Parathyroid adenoma (tissue), 2 donors: ENCODE results near the gene NFYC.

Source experiments
- H2AFZ ChIP-seq: fragments of 300-600 bp; sonication (generic); one replicate; pipeline ENCODE4 v1.7.0; 2017; ENCODE audit warnings: antibody characterized with exemption, mild to moderate bottlenecking
- H3K27ac ChIP-seq: fragments of 300-600 bp; sonication (generic); one replicate; pipeline ENCODE4 v1.7.0; 2017
- H3K27me3 ChIP-seq: fragments of 300-600 bp; sonication (generic); one replicate; pipeline ENCODE4 v1.7.0; 2017; ENCODE audit warnings: low read length; ENCODE audit not compliant: control insufficient read depth, insufficient read depth
- H3K36me3 ChIP-seq: fragments of 300-600 bp; sonication (generic); one replicate; pipeline ENCODE4 v1.7.0; 2017; ENCODE audit warnings: low read length; ENCODE audit not compliant: control insufficient read depth, insufficient read depth
- H3K4me1 ChIP-seq: fragments of 300-600 bp; sonication (generic); one replicate; pipeline ENCODE4 v1.7.0; 2017; ENCODE audit warnings: control low read depth
- H3K4me2 ChIP-seq: fragments of 300-600 bp; sonication (generic); one replicate; pipeline ENCODE4 v1.7.0; 2017; ENCODE audit warnings: low read length
- H3K4me3 ChIP-seq: fragments of 300-600 bp; sonication (generic); one replicate; pipeline ENCODE4 v1.7.0; 2017; ENCODE audit warnings: low read depth, low read length
- H3K79me2 ChIP-seq: fragments of 300-600 bp; sonication (generic); one replicate; pipeline ENCODE4 v1.7.0; 2017; ENCODE audit warnings: control low read depth
- H3K9ac ChIP-seq: fragments of 300-600 bp; sonication (generic); one replicate; pipeline ENCODE4 v1.7.0; 2017; ENCODE audit warnings: mild to moderate bottlenecking
- H3K9me3 ChIP-seq: fragments of 300-600 bp; sonication (generic); one replicate; pipeline ENCODE4 v1.7.0; 2017; ENCODE audit warnings: low read length; ENCODE audit not compliant: control insufficient read depth
- TF ChIP-seq, protein P1 (sequence below): fragments of 300-600 bp; sonication (generic); IDR thresholded peaks from one replicate; pipeline ENCODE4 v1.7.0; 2017; ENCODE audit warnings: antibody characterized with exemption, mild to moderate bottlenecking
- donor health status: primary hyperparathyroidism.

The NFYC gene

GRCh38 chr1:40802742-40803113, 111.2 kb downstream of the NFYC start:
- TF ChIP-seq, protein P1, sequence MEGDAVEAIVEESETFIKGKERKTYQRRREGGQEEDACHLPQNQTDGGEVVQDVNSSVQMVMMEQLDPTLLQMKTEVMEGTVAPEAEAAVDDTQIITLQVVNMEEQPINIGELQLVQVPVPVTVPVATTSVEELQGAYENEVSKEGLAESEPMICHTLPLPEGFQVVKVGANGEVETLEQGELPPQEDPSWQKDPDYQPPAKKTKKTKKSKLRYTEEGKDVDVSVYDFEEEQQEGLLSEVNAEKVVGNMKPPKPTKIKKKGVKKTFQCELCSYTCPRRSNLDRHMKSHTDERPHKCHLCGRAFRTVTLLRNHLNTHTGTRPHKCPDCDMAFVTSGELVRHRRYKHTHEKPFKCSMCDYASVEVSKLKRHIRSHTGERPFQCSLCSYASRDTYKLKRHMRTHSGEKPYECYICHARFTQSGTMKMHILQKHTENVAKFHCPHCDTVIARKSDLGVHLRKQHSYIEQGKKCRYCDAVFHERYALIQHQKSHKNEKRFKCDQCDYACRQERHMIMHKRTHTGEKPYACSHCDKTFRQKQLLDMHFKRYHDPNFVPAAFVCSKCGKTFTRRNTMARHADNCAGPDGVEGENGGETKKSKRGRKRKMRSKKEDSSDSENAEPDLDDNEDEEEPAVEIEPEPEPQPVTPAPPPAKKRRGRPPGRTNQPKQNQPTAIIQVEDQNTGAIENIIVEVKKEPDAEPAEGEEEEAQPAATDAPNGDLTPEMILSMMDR, result no peak
- no peaks in the 10 kb centered on the region for H3K4me1 ChIP-seq

GRCh38 chr1:40803447-40803846, 111.9 kb downstream of the NFYC start:
- Histone ChIP-seq H3K4me2 (no peak overlapping the region), H3K4me3 (no peak overlapping the region), H3K27me3 (no peaks in the 10 kb centered on the region), H3K79me2 (no peaks in the 10 kb centered on the region), H3K9me3 (no peaks in the 10 kb centered on the region), H3K4me1 (no peaks in the 10 kb centered on the region), H3K9ac (no peak overlapping the region), H3K27ac (no peak overlapping the region), H2AFZ (no peak overlapping the region), H3K36me3 (no peaks in the 10 kb centered on the region)
- TF ChIP-seq, protein P1, result no peak

More at GRCh38 chr1:40802742-40803113, 111.2 kb downstream of the NFYC start:
- H3K27me3 ChIP-seq, result no peaks in the 10 kb centered on the region
- H3K27ac ChIP-seq, result peak overlapping the region; percentile 36
- H3K79me2 ChIP-seq, result no peaks in the 10 kb centered on the region
- no peak overlapping the region for H3K9ac ChIP-seq
- no peak overlapping the region for H3K4me3 ChIP-seq
- no peaks in the 10 kb centered on the region for H3K9me3 ChIP-seq
- H3K36me3 ChIP-seq, result no peaks in the 10 kb centered on the region
- H2AFZ ChIP-seq, result no peak overlapping the region
- H3K4me2 ChIP-seq, result no peak overlapping the region

DNA sequence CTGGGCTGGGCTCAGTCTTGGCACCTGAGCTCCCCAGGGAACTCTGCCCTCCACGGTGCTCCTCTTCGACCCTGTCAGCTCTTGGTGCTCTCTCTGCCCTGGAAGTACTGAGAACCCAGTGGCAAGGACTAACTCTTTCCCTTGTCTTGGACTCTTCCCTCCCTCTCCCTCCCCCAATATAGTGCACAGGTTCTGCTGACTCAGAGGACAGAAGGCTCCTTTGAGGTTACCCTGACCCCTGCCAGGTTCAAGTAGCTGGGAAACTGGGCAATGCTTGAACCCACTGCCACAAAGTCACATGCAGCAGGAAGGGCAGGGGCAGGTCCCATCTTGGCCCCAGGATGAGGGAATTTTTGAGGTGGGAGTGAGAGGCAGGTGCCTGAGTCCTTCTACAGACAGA, 112.4 kb downstream of the NFYC start:
- no peaks in the 10 kb centered on the region for H3K4me1 ChIP-seq
- H3K27ac ChIP-seq, result no peak overlapping the region

GRCh38 chr1:40806240-40806639, 114.7 kb downstream of the NFYC start:
- TF ChIP-seq, protein P1, result no peak
- H3K4me2 ChIP-seq, result no peak overlapping the region
- H3K9ac ChIP-seq, result no peak overlapping the region

More for the DNA sequence above, 112.4 kb downstream of the NFYC start:
- Histone ChIP-seq H3K36me3 (no peaks in the 10 kb centered on the region), H3K79me2 (no peaks in the 10 kb centered on the region), H2AFZ (no peak overlapping the region), H3K4me3 (no peak overlapping the region), H3K9ac (no peak overlapping the region), H3K27me3 (no peaks in the 10 kb centered on the region), H3K4me2 (no peak overlapping the region), H3K9me3 (no peaks in the 10 kb centered on the region)
- TF ChIP-seq, protein P1, result no peak

More at GRCh38 chr1:40806240-40806639, 114.7 kb downstream of the NFYC start:
- H2AFZ ChIP-seq, result no peak overlapping the region
- no peak overlapping the region for H3K4me3 ChIP-seq
- H3K36me3 ChIP-seq, result no peaks in the 10 kb centered on the region
- no peak overlapping the region for H3K27ac ChIP-seq
- no peaks in the 10 kb centered on the region for H3K27me3 ChIP-seq
- no peaks in the 10 kb centered on the region for H3K9me3 ChIP-seq
- H3K4me1 ChIP-seq, result no peaks in the 10 kb centered on the region
- no peaks in the 10 kb centered on the region for H3K79me2 ChIP-seq
